Activated gamma-delta T cell treated with anti-CD3 and anti-CD28 coated beads, Interleukin-2, amount 50 U/mL, for 16 hours (primary cell): ENCODE results near the gene MINDY2.

Source experiments
- DNase-seq: peaks from one replicate; pipeline ENCODE4 v3.0.0-alpha.2; 2020; ENCODE audit warnings: low read depth

MINDY2 gene

GRCh38 chr15:58770857-58771620 is at the start of gene MINDY2:
TSS of gene MINDY2 (plus strand) at chr15:58771302. CDS start at chr15:58771396, 94 bp downstream.
- DNase-seq = peak; percentile 84

DNA sequence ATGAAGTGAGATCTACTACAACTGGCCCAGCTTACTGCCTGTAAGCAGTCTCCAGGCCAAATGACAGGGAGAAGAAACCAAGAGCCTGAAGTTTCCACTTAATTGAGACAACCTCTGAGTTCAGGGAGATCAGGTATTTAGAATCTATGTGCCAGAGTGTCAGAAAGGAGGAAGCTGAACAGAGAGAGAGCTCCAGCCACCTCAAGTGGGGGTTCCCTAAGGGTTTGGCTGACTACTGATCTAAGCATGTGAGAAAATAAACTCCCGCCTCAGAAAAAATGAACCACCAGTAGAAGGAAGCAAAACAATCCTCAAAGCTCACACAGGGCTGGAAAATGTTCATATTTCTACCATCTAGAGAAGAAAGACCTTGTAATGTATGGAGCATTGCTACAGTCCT is 46.6 kb upstream of the MINDY2 start:
- DNase-seq = no peak

DNA sequence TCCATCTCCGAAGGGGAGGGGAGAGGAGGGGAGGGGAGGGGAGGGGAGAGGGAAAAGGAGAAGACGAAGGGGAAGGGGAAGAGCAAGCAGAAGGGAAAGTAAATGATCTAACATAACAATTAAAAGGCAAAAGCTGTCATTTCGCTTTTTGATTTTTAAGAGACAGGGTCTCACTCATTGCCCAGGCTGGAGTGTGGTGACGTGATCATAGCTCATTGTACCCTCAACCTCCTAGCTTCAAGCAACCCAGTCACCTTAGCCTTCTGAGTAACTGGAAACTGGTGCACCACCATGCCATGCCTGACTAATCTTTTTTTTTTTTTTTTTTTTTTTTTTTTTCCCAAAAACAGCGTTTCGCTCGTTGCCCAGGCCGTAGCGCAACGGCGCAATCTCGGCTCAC is 44.2 kb upstream of the MINDY2 start:
- no peak for DNase-seq

DNA sequence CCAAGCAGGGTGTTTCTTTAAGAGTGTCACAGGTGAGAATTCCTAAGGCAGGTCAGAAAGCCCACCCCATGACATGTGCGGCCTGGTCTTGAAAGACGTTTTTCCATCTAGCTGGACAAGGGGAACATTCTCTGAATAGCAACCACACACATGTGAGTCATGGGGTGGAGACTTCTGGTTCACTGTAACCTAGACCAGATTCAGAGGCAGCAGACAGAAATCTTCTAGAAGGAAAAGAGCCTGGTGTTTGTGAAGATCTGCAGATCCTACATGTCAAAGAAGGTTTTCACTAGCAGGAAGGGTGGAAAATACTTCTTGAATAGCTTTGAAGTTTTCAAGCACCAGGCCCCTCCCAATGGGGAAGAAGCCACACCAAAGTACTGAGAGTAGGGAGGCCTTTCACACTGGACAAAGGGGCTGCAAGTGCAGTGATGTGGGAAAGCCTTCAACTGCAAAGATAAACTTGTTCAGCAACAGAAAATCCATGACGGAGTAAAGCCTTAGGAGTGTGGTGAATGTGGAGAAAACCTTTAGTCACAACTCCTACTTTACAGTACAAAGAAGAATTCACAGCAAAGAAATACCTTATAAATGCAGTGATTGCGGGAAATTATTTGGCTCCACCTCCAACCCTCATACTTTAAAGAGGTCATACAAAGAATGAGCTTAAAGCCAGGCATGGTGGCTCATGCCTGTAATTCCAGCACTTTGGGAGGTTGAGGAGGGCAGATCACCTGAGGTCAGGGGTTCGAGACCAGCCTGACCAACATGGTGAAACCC is 39.2 kb upstream of the MINDY2 start:
- DNase-seq = no peak

- no peak for DNase-seq
Measured at GRCh38 chr15:58732625-58733363, 38.3 kb upstream of the MINDY2 start.

GRCh38 chr15:58734859-58735258 is 36.2 kb upstream of the MINDY2 start:
- no peak for DNase-seq

DNA sequence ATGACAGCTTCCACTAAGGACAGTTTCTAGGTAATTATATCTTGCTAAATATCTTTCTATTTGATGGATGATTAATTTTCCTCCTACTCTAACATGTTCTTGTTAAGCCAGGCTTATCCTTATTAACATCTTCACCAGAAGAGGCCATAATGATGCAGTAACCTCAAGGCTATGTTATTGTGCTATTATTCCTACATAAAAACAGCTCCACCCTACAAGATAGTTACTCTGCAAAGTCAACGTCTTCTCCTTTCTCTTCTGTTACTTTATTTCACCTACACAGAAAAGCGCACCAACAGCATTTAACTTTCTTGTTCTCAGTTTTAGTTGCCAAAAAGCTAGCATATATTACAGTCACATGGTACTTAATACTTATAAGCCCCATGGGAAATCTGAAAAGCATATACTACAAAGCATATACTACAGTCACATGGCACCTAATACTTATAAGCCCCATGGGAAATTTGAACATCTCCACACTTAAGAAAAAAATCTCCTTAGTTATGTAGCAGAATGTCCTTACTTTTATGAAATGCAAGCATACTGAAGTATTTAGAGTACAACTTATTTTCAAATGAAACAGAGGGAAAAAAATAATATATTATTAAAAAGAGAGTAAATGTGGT is 35.0 kb upstream of the MINDY2 start:
- DNase-seq = no peak

DNA sequence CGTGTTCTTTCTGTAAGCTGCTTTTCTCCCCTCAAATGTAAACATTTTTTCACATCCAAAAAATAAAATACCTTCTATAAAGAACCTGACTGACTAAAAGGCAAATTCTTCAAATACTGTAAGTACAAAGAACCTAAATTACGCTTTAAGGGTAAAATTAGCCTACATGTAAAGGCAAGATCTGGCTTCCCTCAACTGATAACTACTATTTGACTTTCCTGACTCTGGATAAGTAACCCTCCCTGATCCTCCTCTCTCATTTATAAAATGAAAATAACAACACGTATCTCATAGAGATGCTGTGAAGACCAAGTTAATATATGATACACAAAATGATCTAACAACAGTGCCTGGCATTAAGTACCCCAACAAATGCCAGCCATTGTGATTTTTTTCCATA is 33.8 kb upstream of the MINDY2 start:
- no peak for DNase-seq

GRCh38 chr15:58738046-58738707 is 32.9 kb upstream of the MINDY2 start:
- DNase-seq = no peak

GRCh38 chr15:58740436-58740835 is 30.7 kb upstream of the MINDY2 start:
- no peak for DNase-seq

DNA sequence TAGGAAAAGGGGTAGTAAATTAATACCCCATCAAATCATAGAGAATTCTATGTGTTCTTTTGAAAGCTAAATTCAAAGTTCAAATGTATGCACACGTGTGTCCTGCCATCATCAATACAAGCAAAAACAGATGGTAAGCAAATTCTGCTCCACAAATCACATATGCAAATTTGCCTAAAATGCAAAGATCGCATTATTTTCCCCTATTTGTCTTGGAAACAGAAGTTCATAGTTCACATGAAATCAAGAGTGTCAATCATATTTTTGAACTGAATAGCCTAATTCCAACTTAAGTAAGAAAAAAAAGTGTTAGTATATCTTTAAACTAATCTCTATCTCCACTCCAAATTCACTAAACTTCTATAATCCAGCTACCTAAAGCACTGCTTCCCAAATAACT is 30.1 kb upstream of the MINDY2 start:
- no peak for DNase-seq

GRCh38 chr15:58742022-58742813 is 28.9 kb upstream of the MINDY2 start:
- no peak for DNase-seq

DNA sequence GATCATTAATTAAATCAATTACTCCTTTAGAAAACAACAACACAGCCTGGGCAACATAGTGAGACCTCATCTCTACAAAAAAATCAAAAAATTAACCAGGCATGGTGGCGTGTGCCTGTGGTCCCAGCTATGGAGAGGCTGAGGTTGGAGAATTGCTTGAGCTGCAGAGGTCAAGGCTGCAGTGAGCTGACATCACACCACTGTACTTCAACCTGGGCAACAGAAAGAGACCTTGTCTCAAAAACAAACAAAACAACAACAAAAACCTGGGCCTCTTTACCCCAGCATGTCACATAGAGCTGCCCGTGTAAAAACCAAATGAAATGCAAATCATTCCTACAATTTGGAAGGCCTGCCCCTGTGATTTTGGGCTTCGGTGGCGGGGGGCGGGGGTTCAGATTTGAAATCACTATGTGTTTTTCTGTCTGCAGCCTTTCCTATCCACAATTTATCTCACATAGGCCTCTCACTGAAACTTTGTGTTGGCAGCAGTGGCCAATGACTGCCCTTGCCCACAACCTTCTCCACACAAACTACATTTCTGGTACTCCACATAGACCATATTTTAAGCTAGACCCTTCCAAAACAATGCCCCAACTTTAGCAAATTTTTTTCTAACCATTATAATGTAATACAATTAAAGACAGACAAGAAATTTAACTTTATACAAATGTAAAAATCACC is 28.1 kb upstream of the MINDY2 start:
- DNase-seq = no peak

DNA sequence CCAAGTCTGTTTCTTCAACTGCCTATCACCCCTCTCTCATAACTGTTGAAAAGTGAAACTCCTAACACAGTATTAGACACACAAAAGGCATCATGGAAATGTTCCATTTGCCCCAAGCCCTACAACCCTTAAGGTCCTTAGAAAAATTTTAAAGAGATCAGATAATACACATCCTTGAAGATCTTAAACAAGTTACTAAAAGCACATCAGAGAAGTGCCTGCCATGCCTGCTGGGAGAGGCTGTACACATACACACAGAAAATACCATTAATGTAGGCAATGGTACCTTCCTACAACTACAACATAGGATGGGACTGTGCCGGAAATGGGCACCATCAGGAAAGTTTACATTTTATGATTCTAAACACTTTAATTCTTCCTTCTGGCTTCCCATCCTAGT is 24.9 kb upstream of the MINDY2 start:
- DNase-seq = no peak

- DNase-seq = no peak
Measured at GRCh38 chr15:58748040-58748851, 22.9 kb upstream of the MINDY2 start.

DNA sequence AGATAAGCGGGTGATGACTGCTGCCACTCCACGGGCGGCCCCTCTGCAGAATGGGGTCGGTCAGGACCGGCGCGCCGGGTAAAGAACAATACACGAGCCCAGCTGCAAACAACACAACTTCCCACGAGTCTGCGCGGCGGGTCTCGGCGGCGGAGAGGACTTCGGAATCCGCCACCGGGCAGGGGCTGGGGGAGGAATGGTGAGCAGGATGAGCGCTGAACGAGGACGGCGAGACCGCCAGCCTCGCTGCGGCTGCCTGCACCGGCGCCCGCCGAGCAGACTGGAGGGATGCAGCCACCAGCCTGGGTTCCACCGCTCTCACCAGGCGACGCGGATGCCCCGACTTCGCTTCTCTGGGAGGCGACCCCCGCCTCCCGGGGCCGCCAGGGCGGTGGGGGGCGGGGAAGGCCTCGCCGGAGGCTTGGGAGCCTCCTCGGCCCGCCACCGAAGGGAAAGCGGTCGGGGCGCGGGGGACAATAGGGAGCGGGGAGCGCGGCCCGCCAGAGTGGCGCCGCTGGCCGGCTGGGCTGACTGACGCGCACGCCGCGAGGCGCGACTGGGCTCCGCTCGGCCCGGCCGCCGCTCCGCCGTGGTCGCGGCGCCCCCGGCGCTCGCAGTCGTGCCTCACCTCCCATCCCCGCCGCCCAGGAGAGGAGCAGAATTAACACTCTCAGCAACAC is 22.1 kb upstream of the MINDY2 start:
- DNase-seq = peak; percentile 14

DNA sequence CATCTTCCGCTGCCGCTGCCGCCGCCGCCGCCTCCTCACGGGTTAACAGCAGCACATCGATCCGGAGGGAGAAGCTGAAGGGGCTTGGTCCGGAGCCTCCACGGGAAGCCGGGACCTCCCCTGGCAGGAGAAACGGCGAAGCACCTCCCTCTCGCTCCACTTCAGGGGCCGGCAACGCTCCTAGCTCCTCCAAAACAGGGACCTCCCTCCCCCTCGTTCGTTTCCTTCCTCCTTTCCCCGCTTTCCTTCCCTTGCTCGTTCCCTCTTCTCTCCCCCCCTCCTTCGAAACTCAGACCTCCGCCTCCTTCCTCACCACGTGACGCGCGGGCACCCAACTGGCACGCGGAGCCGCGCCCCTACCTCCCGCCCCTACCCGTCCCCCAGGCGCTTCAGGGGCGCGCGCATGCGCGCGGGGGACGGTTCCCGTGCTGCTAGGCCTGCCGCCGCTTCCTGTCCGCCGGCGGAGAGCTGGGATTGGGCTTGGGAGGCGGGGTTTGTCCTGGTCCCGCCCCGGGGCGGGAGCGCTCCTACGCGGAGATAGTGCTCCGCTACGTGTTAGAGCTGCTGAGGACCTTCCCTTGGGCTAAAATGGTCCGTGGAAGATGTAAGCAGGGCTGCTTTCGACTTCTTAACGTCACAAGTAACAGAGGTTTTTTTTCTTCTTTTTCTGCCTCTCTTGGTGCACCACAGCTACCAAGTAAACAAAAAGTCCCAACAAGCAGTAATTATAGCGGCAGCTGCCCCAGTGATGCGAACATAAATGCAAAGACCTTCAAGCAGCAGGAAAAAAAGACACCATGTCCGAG is 21.4 kb upstream of the MINDY2 start, which contains the start of gene ADAM10:
Gene ADAM10, minus strand, starts transcription at position 176 of the 806 bp plus-strand sequence. Its CDS starts 173 bp downstream, at position 3.
- peak; percentile 98 for DNase-seq

DNA sequence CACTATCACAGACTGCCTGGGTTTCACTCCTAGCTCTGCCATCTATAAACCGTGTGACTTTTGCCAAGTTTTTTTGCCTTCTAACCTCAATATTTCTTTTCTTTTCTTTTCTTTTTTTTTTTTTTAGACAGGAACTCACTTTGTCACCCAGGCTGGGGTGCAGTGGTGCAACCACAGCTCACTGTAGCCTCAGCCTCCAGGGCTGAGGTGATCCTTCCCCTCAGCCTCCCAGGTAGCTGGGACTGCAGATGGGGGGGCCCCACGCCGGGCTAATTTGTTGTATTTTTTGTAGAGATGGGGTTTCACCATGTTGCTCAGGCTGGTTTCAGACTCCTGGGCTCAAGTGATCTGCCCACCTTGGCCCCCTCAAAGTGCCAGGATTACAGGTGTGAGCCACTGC is 18.4 kb upstream of the MINDY2 start:
- no peak for DNase-seq
